Measurements from ENCODE around the gene DBF4.
A peak's percentile ranks its signal among the peaks of the same experiment; 100 is the strongest.
"Not testable (repeated sequence)": the region's sequence is repeated elsewhere in the genome, so short reads cannot be mapped to it uniquely, and the experiment has no call there.

DBF4 gene

GRCh38 chr7:87885018-87885417 is 8.7 kb downstream of the DBF4 start:
- DNase-seq: no peak

GRCh38 chr7:87886875-87887274 is 10.6 kb downstream of the DBF4 start:
- DNase-seq: no peak

- DNase-seq: no peak
Measured at GRCh38 chr7:87895363-87895762, 19.1 kb downstream of the DBF4 start.

- no peak for DNase-seq
Measured at GRCh38 chr7:87899255-87899654, 23.0 kb downstream of the DBF4 start.

GRCh38 chr7:87907136-87907906 is 31.0 kb downstream of the DBF4 start:
- DNase-seq: not testable (repeated sequence)

- DNase-seq: not testable (repeated sequence)
Measured at GRCh38 chr7:87908814-87909213, 32.5 kb downstream of the DBF4 start.

GRCh38 chr7:87912121-87912520 is 35.8 kb downstream of the DBF4 start:
- no peak for DNase-seq

GRCh38 chr7:87918740-87919139 is 42.4 kb downstream of the DBF4 start:
- DNase-seq: no peak

GRCh38 chr7:87919875-87920274 is 43.6 kb downstream of the DBF4 start:
- no peak for DNase-seq

GRCh38 chr7:87920578-87920977 is 44.3 kb downstream of the DBF4 start:
- no peak for DNase-seq

- not testable (repeated sequence) for DNase-seq
Measured at GRCh38 chr7:87922759-87923395, 46.6 kb downstream of the DBF4 start.

GRCh38 chr7:87926581-87927461 is 50.5 kb downstream of the DBF4 start:
- DNase-seq: peak; percentile 9

GRCh38 chr7:87933605-87933952 is 57.3 kb downstream of the DBF4 start:
- DNase-seq: no peak

GRCh38 chr7:87933953-87934698 is 57.8 kb downstream of the DBF4 start, which contains the start of gene ADAM22:
TSS of gene ADAM22 (plus strand) at chr7:87934251. CDS start at chr7:87934466, 215 bp downstream.
- peak; percentile 71 for DNase-seq

GRCh38 chr7:87934699-87935383 is 58.5 kb downstream of the DBF4 start:
- no peak for DNase-seq

GRCh38 chr7:87935384-87935706 is 59.1 kb downstream of the DBF4 start:
- no peak for DNase-seq

- no peak for DNase-seq
Measured at GRCh38 chr7:87941138-87941537, 64.8 kb downstream of the DBF4 start.

GRCh38 chr7:87944547-87944946 is 68.3 kb downstream of the DBF4 start:
- DNase-seq: no peak

GRCh38 chr7:87945926-87946325 is 69.6 kb downstream of the DBF4 start:
- not testable (repeated sequence) for DNase-seq

GRCh38 chr7:87948371-87948770 is 72.1 kb downstream of the DBF4 start:
- no peak for DNase-seq

Measured in NCI-H226 (cell line).